HG02884 (cell line): ENCODE measurements around the gene STH.

ENCODE experiments used
- ATAC-seq: cut with Tn5 transposase; IDR thresholded peaks from one replicate; pipeline ENCODE4 v1.9.1; 2021; ENCODE audit warnings: mild to moderate bottlenecking, moderate library complexity; ENCODE audit not compliant: unreplicated experiment

The STH gene

GRCh38 chr17:45966606-45967280 lies 32.3 kb upstream of the STH start:
- no peak for ATAC-seq

GRCh38 chr17:45967378-45967777 lies 31.7 kb upstream of the STH start:
- no peak for ATAC-seq

- no peak for ATAC-seq
These were observed 30.3 kb upstream of the STH start for GRCh38 chr17:45968732-45969131.

- no peak for ATAC-seq
These were observed 29.3 kb upstream of the STH start for GRCh38 chr17:45969726-45970125.

GRCh38 chr17:45970659-45971058 lies 28.4 kb upstream of the STH start:
- ATAC-seq, result no peak

- no peak for ATAC-seq
These were observed 27.3 kb upstream of the STH start for GRCh38 chr17:45971698-45972141.

GRCh38 chr17:45972531-45972930 lies 26.5 kb upstream of the STH start:
- ATAC-seq, result no peak

GRCh38 chr17:45973099-45973780 lies 25.8 kb upstream of the STH start:
- ATAC-seq, result no peak

- no peak for ATAC-seq
These were observed 24.8 kb upstream of the STH start for GRCh38 chr17:45973946-45974859.

- ATAC-seq, result no peak
These were observed 24.0 kb upstream of the STH start for GRCh38 chr17:45974916-45975630.

- ATAC-seq, result no peak
These were observed 23.3 kb upstream of the STH start for GRCh38 chr17:45975640-45976295.

- ATAC-seq, result no peak
These were observed 22.7 kb upstream of the STH start for GRCh38 chr17:45976391-45976754.

- no peak for ATAC-seq
These were observed 22.1 kb upstream of the STH start for GRCh38 chr17:45976755-45977505.

GRCh38 chr17:45977506-45977824 lies 21.6 kb upstream of the STH start:
- ATAC-seq, result no peak

GRCh38 chr17:45977976-45978626 lies 20.9 kb upstream of the STH start:
- ATAC-seq, result no peak

- no peak for ATAC-seq
These were observed 19.9 kb upstream of the STH start for GRCh38 chr17:45979137-45979536.

GRCh38 chr17:45980855-45981254 lies 18.2 kb upstream of the STH start:
- no peak for ATAC-seq

GRCh38 chr17:45981306-45981705 lies 17.7 kb upstream of the STH start:
- no peak for ATAC-seq

GRCh38 chr17:45982791-45983613 lies 16.0 kb upstream of the STH start:
- ATAC-seq, result no peak
